IMR-90 (cell line): ENCODE results near the gene PIK3IP1. TPM values are rescaled to one million over a fixed set of nuclear protein-coding genes. Genes with fewer than 3 reads are reported as not detected.

Experiments used
- ATAC-seq: fragments of 200-7000 bp; cut with Tn5 transposase; 2 replicates; pipeline ENCODE4 v1.9.1; 2020; ENCODE audit warnings: low read depth, mild to moderate bottlenecking, moderate library complexity
- BruUV-seq: library from RNA; stranded (reverse); fragments of 400-500 nt; replicated peaks from 2 replicates; lab custom pipeline; 2021; lab: Mats Ljungman, UMichigan
- CTCF ChIA-PET: fragments of 300-600 bp; formaldehyde crosslinking; extraction: SDS; loops from one replicate; lab custom pipeline; 2021; ENCODE audit warnings: antibody characterized with exemption; lab: Yijun Ruan, JAX
- POLR2A ChIA-PET: fragments of 300-600 bp; sonication (Branson Sonifier 250); formaldehyde crosslinking; loops from one replicate; lab custom pipeline; 2022; ENCODE audit warnings: antibody characterized with exemption; ENCODE audit not compliant: unreplicated experiment; lab: Charles Lee
- DNase-seq: peaks from one replicate; pipeline ENCODE4 v3.0.0; 2013
- H2AFZ ChIP-seq: replicated peaks from 2 replicates; pipeline ENCODE3; 2013; ENCODE audit warnings: low read length, mild to moderate bottlenecking; ENCODE audit not compliant: poor library complexity
- H2AK5ac ChIP-seq: 2 replicates; pipeline ENCODE4 v1.6.1; 2013; ENCODE audit warnings: low read depth, low read length, inconsistent platforms
- H2AK9ac ChIP-seq: replicated peaks from 2 replicates; pipeline ENCODE3; 2013; ENCODE audit warnings: mild to moderate bottlenecking, low read depth, low read length, moderate library complexity; ENCODE audit not compliant: poor library complexity
- H2BK120ac ChIP-seq: 2 replicates; pipeline ENCODE4 v1.6.1; 2013; ENCODE audit warnings: low read depth, low read length, inconsistent platforms
- H2BK15ac ChIP-seq: 3 replicates; pipeline ENCODE4 v1.6.1; 2013; ENCODE audit warnings: low read depth, low read length, inconsistent platforms
- H2BK20ac ChIP-seq: 2 replicates; pipeline ENCODE4 v1.6.1; 2013; ENCODE audit warnings: low read depth, mild to moderate bottlenecking, inconsistent platforms, low read length, moderate library complexity
- H2BK5ac ChIP-seq: 2 replicates; pipeline ENCODE4 v1.6.1; 2013; ENCODE audit warnings: mild to moderate bottlenecking, low read depth, low read length, inconsistent platforms; ENCODE audit not compliant: poor library complexity, severe bottlenecking
- H3K14ac ChIP-seq: replicated peaks from 2 replicates; pipeline ENCODE4 v1.6.1; 2013; ENCODE audit warnings: low read depth, low read length, inconsistent platforms
- H3K18ac ChIP-seq: 2 replicates; pipeline ENCODE4 v1.6.1; 2013; ENCODE audit warnings: low read depth, low read length, control low read depth
- H3K23ac ChIP-seq: 2 replicates; pipeline ENCODE4 v1.6.1; 2013; ENCODE audit warnings: low read depth, low read length, inconsistent platforms
- H3K27ac ChIP-seq: 2 replicates; pipeline ENCODE4 v1.5.1; 2013; ENCODE audit warnings: mild to moderate bottlenecking, control low read depth, low read length; ENCODE audit not compliant: insufficient read depth
- H3K27me3 ChIP-seq: 2 replicates; pipeline ENCODE4 v1.6.1; 2013; ENCODE audit warnings: low read length; ENCODE audit not compliant: control insufficient read depth, insufficient read depth
- H3K36me3 ChIP-seq: 2 replicates; pipeline ENCODE4 v1.6.1; 2013; ENCODE audit warnings: low read length, mixed read lengths; ENCODE audit not compliant: control insufficient read depth, insufficient read depth
- H3K4ac ChIP-seq: 2 replicates; pipeline ENCODE4 v1.6.1; 2013; ENCODE audit warnings: low read depth, low read length, inconsistent platforms
- H3K4me1 ChIP-seq: 2 replicates; pipeline ENCODE4 v1.6.1; 2013; ENCODE audit warnings: low read length, mixed read lengths; ENCODE audit not compliant: control insufficient read depth, insufficient read depth
- H3K4me2 ChIP-seq: 2 replicates; pipeline ENCODE4 v1.6.1; 2013; ENCODE audit warnings: low read depth, mild to moderate bottlenecking, control low read depth, low read length, moderate library complexity
- H3K4me3 ChIP-seq: 2 replicates; pipeline ENCODE4 v1.5.1; 2013; ENCODE audit warnings: low read depth, mild to moderate bottlenecking, control low read depth, low read length, moderate library complexity; ENCODE audit not compliant: insufficient read depth
- H3K56ac ChIP-seq: 2 replicates; pipeline ENCODE4 v1.6.1; 2013; ENCODE audit warnings: low read length, inconsistent platforms; ENCODE audit not compliant: insufficient read depth; ENCODE audit errors: extremely low read depth
- H3K79me1 ChIP-seq, 2 experiments: 2 replicates each; pipeline ENCODE4 v1.6.1; 2013; ENCODE audit warnings: low read length in 2 of 2, inconsistent platforms in 1 of 2, low read depth in 1 of 2
- H3K9ac ChIP-seq: 2 replicates; pipeline ENCODE4 v1.6.1; 2013; ENCODE audit warnings: low read depth, low read length, control low read depth
- H3K9me1 ChIP-seq: 2 replicates; pipeline ENCODE4 v1.6.1; 2013; ENCODE audit warnings: low read length, inconsistent platforms; ENCODE audit not compliant: insufficient read depth
- H3K9me3 ChIP-seq: 2 replicates; pipeline ENCODE4 v1.6.1; 2013; ENCODE audit warnings: low read length; ENCODE audit not compliant: control insufficient read depth, insufficient read depth
- H4K20me1 ChIP-seq: 2 replicates; pipeline ENCODE4 v1.6.1; 2013; ENCODE audit warnings: low read length, inconsistent platforms; ENCODE audit not compliant: insufficient read depth
- H4K5ac ChIP-seq: 2 replicates; pipeline ENCODE4 v1.6.1; 2013; ENCODE audit warnings: mild to moderate bottlenecking, low read depth, low read length, control low read depth
- H4K8ac ChIP-seq, 2 experiments: 2 replicates each; pipeline ENCODE4 v1.6.1; 2013; ENCODE audit warnings: low read depth in 2 of 2, low read length in 2 of 2, control low read depth in 1 of 2, inconsistent platforms in 1 of 2
- H4K91ac ChIP-seq: 2 replicates; pipeline ENCODE4 v1.6.1; 2013; ENCODE audit warnings: low read depth, low read length, inconsistent platforms; ENCODE audit not compliant: insufficient read depth
- BHLHE40 ChIP-seq: fragments of 150-350 bp; IDR thresholded peaks from 2 replicates; pipeline ENCODE4 v1.6.1; 2016; ENCODE audit warnings: mild to moderate bottlenecking, low read depth, low read length
- CEBPB ChIP-seq: IDR thresholded peaks from 2 replicates; pipeline ENCODE4 v1.6.1; 2012; ENCODE audit warnings: low read depth, low read length, improper control_type of control experiment
- SMC3 ChIP-seq: fragments of 150-350 bp; IDR thresholded peaks from 2 replicates; pipeline ENCODE4 v1.6.1; 2016; ENCODE audit warnings: low read depth, mild to moderate bottlenecking, antibody characterized with exemption, low read length, moderate library complexity
- WGBS, 2 experiments: methylation state at CpG; one replicate each; pipeline versions ENCODE4 v1.1.5 to v1.1.7; 2013; ENCODE audit warnings: missing lambda C conversion rate in 2 of 2; ENCODE audit not compliant: insufficient read length in 1 of 2; ENCODE audit errors: extremely low coverage in 2 of 2; 5-methylcytosine and 5-hydroxymethylcytosine counted together
- dilution Hi-C: fragments of 300-500 bp; cut with HindIII; formaldehyde crosslinking; loops from one replicate; pipeline ENCODE4 v1.14.3; 2018; ENCODE audit warnings: low sequenced_read_pairs; ENCODE audit not compliant: unreplicated experiment
- in situ Hi-C: fragments of 300-500 bp; cut with MboI; formaldehyde crosslinking; loops from 3 replicates; pipeline ENCODE4 v1.14.3; 2019; ENCODE audit warnings: low sequenced_read_pairs, inconsistent platforms, mixed read lengths
- intact Hi-C: fragments of 100-400 bp; cut with micrococcal nuclease; formaldehyde crosslinking; loops from 2 replicates; pipeline ENCODE4 v1.10.0; 2022
- polyA plus RNA-seq, 3 experiments: library from polyadenylated mRNA; depleted of rRNA; stranded (reverse); fragments of >200 nt; gene quantifications; 2 replicates each; pipeline ENCODE4 v1.2.3, GENCODE V29; 2012; ENCODE audit warnings: low replicate concordance in 1 of 3
- total RNA-seq: library from RNA; depleted of rRNA; stranded (reverse); fragments of >200 nt; gene quantifications from 2 replicates; pipeline ENCODE4 v1.2.3, GENCODE V29; 2012

The PIK3IP1 gene
- total and polyA plus RNA-seq, 2 of the 4 experiments (the other 2 are of a cell fraction) = 12.9 to 17.6 TPM

DNA sequence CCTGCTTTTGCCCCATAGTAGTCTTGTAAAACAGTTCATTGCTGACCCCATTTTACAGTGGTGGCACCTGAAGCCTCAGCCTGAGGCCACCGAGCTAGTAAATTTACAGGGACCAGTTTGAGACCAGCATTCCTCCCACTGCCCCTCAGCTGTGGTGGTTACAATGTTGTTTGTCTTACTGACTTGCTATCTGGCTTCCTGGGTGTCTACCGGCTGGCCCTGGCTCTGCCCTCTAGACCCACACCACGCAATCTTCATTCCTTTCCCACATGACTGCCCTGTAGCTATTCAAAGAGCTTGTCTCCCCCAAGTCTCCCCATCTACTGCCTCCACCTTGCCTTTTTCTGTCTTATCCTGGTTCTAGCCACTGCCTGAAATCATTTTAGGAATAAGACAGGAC lies 20.8 kb downstream of the PIK3IP1 start:
- H3K18ac ChIP-seq = no peak overlapping the region
- H3K4me2 ChIP-seq = no peak overlapping the region
- H3K4me3 ChIP-seq = no peak overlapping the region
- H3K4me1 ChIP-seq = peaks cover 5% of the 10 kb centered on the region; the same call in 1 of the 2 replicates
- BruUV-seq = no TSS peak
- ATAC-seq = peak; percentile 53
- DNase-seq = no peak
- peaks cover 13% of the 10 kb centered on the region for H3K9me1 ChIP-seq
- no peaks in the 10 kb centered on the region for H3K9me3 ChIP-seq
- H4K8ac ChIP-seq = no peak overlapping the region; a peak in 1 of 4 replicates
- no peak overlapping the region for H3K9ac ChIP-seq
- no peak overlapping the region for H2BK120ac ChIP-seq
- no peak overlapping the region for H2BK5ac ChIP-seq
- no peaks in the 10 kb centered on the region; a peak in 2 of 4 replicates for H3K79me1 ChIP-seq
- no peak overlapping the region for H4K5ac ChIP-seq
- intact Hi-C loops (no loop called here), dilution Hi-C loops (no loop called here), in situ Hi-C loops (no loop called here)
- no peak overlapping the region for H2AFZ ChIP-seq
- H2BK20ac ChIP-seq = no peak overlapping the region
- no peak for TF ChIP-seq SMC3
- TF ChIP-seq CEBPB = no peak
- no peak for TF ChIP-seq BHLHE40
- H2AK9ac ChIP-seq = no peak overlapping the region
- H3K4ac ChIP-seq = no peak overlapping the region
- H4K91ac ChIP-seq = no peak overlapping the region
- no peak overlapping the region; the same call in 1 of the 2 replicates for H3K14ac ChIP-seq
- no peak overlapping the region for H2BK15ac ChIP-seq
- H3K56ac ChIP-seq = no peak overlapping the region
- no peaks in the 10 kb centered on the region for H3K27me3 ChIP-seq
- H3K23ac ChIP-seq = no peak overlapping the region
- WGBS, 2 experiments = 20% methylated on average over 1 of the region's 3 CpGs; no CpG with 5 or more reads in 1 of the 2 experiments
- no peak overlapping the region for H3K27ac ChIP-seq
- ChIA-PET CTCF (no interaction called here), POLR2A (interaction anchor here (0.5 kb wide), 1 partner anchor 301 kb away, joined by 3 read pairs; no protein-coding TSS in a partner anchor)
- H3K36me3 ChIP-seq = peaks cover 28% of the 10 kb centered on the region
- H2AK5ac ChIP-seq = no peak overlapping the region
- H4K20me1 ChIP-seq = peaks cover 6% of the 10 kb centered on the region; the same call in 1 of the 2 replicates
